ENCODE measurements around the gene NEUROD6. TPM values are rescaled to one million over a fixed set of nuclear protein-coding genes. Genes with fewer than 3 reads are reported as not detected.

NEUROD6 gene
- polyA plus RNA-seq, 3 donors = not detected

- H3K4me3 Mint-ChIP-seq = peak overlapping the region in 1 of 2 donors; percentile 77
- peaks cover 23 to 28% of the 10 kb centered on the region in 2 donors for H3K27me3 ChIP-seq (ENCODE audit: control insufficient read depth in 2 of 2, insufficient read depth in 2 of 2, low read length in 2 of 2)
- H4K20me1 ChIP-seq (ENCODE audit: insufficient read depth, low read length) = no peaks in the 10 kb centered on the region
- H3K36me3 ChIP-seq (replicated peaks in 1 of 2; ENCODE audit: control insufficient read depth in 1 of 2, insufficient read depth in 2 of 2, low read length in 2 of 2) = no peaks in the 10 kb centered on the region
- no peaks in the 10 kb centered on the region for H3K4me1 Mint-ChIP-seq
- 9% methylated on average over 67 of the region's 71 CpGs for WGBS (ENCODE audit: insufficient coverage)
- no peak for TF ChIP-seq CTCF (IDR thresholded peaks at IDR 0.05)
- peaks cover 0 to 3% of the 10 kb centered on the region in 2 donors for H3K9me3 ChIP-seq (replicated peaks in 1 of 2; ENCODE audit: control insufficient read depth in 1 of 2, insufficient read depth in 1 of 2, low read length in 2 of 2)
- peaks cover 32 to 39% (median 35%) of the 10 kb centered on the region in 3 donors for H3K27me3 Mint-ChIP-seq (ENCODE audit: low read depth in 3 of 3)
- DNase-seq = no peak
- H3K4me1 ChIP-seq (ENCODE audit: control insufficient read depth in 1 of 2, insufficient read depth in 2 of 2, low read length in 2 of 2) = no peaks in the 10 kb centered on the region
- no peaks in the 10 kb centered on the region for H3K36me3 Mint-ChIP-seq
- no peak overlapping the region for H2AFZ ChIP-seq (ENCODE audit: insufficient read depth, low read depth, low read length, poor library complexity, severe bottlenecking)
- no peaks in the 10 kb centered on the region for H3K79me2 ChIP-seq (ENCODE audit: insufficient read depth, low read length)
- no peak overlapping the region for H3K9ac ChIP-seq (ENCODE audit: insufficient read depth, low read length, poor library complexity, severe bottlenecking)
- H3K4me2 ChIP-seq (replicated peaks; ENCODE audit: extremely low read depth, low read length, poor library complexity, severe bottlenecking) = no peak overlapping the region
- no peak overlapping the region for H3K4me3 ChIP-seq (replicated peaks in 1 of 3; ENCODE audit: low read depth in 2 of 3, low read length in 3 of 3)
- no peak overlapping the region for H3K27ac ChIP-seq (ENCODE audit: low read depth in 1 of 2, low read length in 2 of 2)
- H3K27ac Mint-ChIP-seq = no peak overlapping the region
- peaks cover 0 to 9% (median 0%) of the 10 kb centered on the region in 7 donors for H3K9me3 Mint-ChIP-seq
- intact Hi-C loops (cut with micrococcal nuclease) = no loop called here
Observed at GRCh38 chr7:31336202-31337001, 4.1 kb downstream of the NEUROD6 start.

- H3K27me3 Mint-ChIP-seq (ENCODE audit: low read depth in 3 of 3) = peaks cover 32 to 39% (median 33%) of the 10 kb centered on the region in 3 donors
- H3K4me2 ChIP-seq (replicated peaks; ENCODE audit: extremely low read depth, low read length, poor library complexity, severe bottlenecking) = no peak overlapping the region
- no peak overlapping the region for H3K27ac Mint-ChIP-seq
- no peak overlapping the region for H3K9ac ChIP-seq (ENCODE audit: insufficient read depth, low read length, poor library complexity, severe bottlenecking)
- peaks cover 0 to 3% of the 10 kb centered on the region in 2 donors for H3K9me3 ChIP-seq (replicated peaks in 1 of 2; ENCODE audit: control insufficient read depth in 1 of 2, insufficient read depth in 1 of 2, low read length in 2 of 2)
- H3K4me3 ChIP-seq (replicated peaks in 1 of 3; ENCODE audit: low read depth in 2 of 3, low read length in 3 of 3) = no peak overlapping the region
- H3K36me3 Mint-ChIP-seq = no peaks in the 10 kb centered on the region
- H2AFZ ChIP-seq (ENCODE audit: insufficient read depth, low read depth, low read length, poor library complexity, severe bottlenecking) = no peak overlapping the region
- H4K20me1 ChIP-seq (ENCODE audit: insufficient read depth, low read length) = no peaks in the 10 kb centered on the region
- WGBS (ENCODE audit: insufficient coverage) = 12% methylated on average over 12 of the region's 12 CpGs
- H3K27me3 ChIP-seq (ENCODE audit: control insufficient read depth in 2 of 2, insufficient read depth in 2 of 2, low read length in 2 of 2) = peaks cover 23 to 28% of the 10 kb centered on the region in 2 donors
- no peak overlapping the region for H3K27ac ChIP-seq (ENCODE audit: low read depth in 1 of 2, low read length in 2 of 2)
- H3K36me3 ChIP-seq (replicated peaks in 1 of 2; ENCODE audit: control insufficient read depth in 1 of 2, insufficient read depth in 2 of 2, low read length in 2 of 2) = no peaks in the 10 kb centered on the region
- H3K79me2 ChIP-seq (ENCODE audit: insufficient read depth, low read length) = no peaks in the 10 kb centered on the region
- no peaks in the 10 kb centered on the region for H3K4me1 ChIP-seq (ENCODE audit: control insufficient read depth in 1 of 2, insufficient read depth in 2 of 2, low read length in 2 of 2)
- peaks cover 0 to 9% (median 0%) of the 10 kb centered on the region in 7 donors for H3K9me3 Mint-ChIP-seq
- intact Hi-C loops (cut with micrococcal nuclease) = no loop called here
- no peak for TF ChIP-seq CTCF (IDR thresholded peaks at IDR 0.05)
- no peak for DNase-seq
- no peaks in the 10 kb centered on the region for H3K4me1 Mint-ChIP-seq
- peak overlapping the region in 1 of 2 donors; percentile 74 for H3K4me3 Mint-ChIP-seq
Observed at GRCh38 chr7:31335884-31336201, 4.7 kb downstream of the NEUROD6 start.
